ENCODE data around the gene ARHGAP24.

DNA sequence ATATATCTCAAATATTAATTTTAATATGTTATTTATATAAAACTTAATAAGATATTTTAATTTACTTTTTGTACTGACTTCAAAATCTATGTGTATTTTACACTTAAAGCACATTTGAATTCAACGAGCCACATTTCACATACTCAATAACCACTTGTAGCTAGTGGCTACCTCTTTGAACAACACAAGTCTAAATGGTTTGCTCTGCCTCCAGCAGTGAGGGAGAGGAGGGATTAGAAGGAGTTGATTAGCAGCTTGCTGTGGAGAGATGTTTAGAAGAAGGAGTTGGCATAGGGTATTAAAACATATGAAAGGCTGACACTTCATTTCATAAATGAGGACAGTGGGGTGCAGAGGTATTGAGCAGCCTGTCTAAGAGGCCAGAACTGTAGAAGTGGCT, 124.0 kb downstream of the ARHGAP24 start:
- no peak for TF ChIP-seq TCF12 (IDR thresholded peaks at IDR 0.05; ENCODE audit: low read depth)
- TF ChIP-seq EP300 (IDR thresholded peaks at IDR 0.05; ENCODE audit: borderline replicate concordance): no peak
- no peak for TF ChIP-seq YY1 (IDR thresholded peaks at IDR 0.05; ENCODE audit: low read depth)
- TF ChIP-seq RAD21 (IDR thresholded peaks at IDR 0.05; ENCODE audit: low read depth): no peak
- no peak for TF ChIP-seq TAF1 (IDR thresholded peaks at IDR 0.05; ENCODE audit: low read depth)
